ENCODE measurements around the gene SYT6. TPM values are rescaled to one million over a fixed set of nuclear protein-coding genes. Genes with fewer than 3 reads are reported as not detected.

The SYT6 gene, protein sequence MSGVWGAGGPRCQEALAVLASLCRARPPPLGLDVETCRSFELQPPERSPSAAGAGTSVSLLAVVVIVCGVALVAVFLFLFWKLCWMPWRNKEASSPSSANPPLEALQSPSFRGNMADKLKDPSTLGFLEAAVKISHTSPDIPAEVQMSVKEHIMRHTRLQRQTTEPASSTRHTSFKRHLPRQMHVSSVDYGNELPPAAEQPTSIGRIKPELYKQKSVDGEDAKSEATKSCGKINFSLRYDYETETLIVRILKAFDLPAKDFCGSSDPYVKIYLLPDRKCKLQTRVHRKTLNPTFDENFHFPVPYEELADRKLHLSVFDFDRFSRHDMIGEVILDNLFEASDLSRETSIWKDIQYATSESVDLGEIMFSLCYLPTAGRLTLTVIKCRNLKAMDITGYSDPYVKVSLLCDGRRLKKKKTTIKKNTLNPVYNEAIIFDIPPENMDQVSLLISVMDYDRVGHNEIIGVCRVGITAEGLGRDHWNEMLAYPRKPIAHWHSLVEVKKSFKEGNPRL
- not detected in 2 replicates for total RNA-seq (2014; rRNA removed; shearing (Covaris generic); ENCODE audit: low replicate concordance)

DNA sequence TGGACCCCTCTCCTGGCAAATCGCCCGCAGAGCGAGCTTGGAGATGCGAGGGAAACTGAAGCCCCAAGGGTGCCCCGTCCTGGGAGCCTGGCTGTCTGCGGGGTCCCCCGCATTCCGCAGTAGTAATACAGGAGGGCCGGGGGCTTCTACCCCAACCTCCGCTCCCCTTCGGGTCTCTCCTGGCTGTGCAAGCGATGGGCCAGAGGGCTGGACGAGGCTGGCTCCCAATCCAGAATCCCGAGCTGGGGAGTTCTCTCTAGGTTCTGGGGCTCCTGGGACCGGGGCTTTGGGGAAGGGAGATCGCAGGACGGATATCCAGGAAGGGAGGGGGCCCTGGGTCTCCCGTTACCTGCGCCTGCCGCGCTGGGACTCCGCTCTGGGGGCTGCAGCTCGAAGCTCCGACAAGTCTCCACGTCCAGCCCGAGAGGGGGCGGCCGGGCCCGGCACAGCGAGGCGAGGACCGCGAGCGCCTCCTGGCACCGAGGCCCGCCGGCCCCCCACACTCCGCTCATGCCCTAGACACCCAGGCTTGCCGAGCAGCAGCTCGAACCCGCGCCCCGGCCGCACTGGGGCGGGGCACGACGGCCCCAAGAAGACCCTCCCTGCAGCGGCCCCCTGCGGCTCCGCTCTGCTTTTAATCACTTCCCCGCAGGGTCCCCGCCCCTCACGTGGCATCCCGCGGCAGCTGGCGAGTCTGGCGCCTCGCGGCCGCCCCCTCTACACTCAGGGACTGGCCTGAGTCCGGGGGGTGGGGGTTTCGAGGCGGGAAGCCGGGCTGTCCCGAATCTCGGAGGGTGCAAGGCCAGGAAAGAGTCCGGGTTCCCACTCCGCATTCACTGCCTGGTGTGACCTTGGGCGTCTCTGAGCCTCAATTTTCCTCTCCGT, at the start of gene SYT6:
SYT6 (minus strand) TSS at position 609 of the 885 bp plus-strand sequence; CDS start at position 512, 97 bp downstream.
- in situ Hi-C loops (cut with HindIII; ENCODE audit: low pct_unique_long_range_greater_than_20kb, low sequenced_read_pairs) = no loop called here
- DNase-seq (ENCODE audit: low read depth) = no peak

- DNase-seq (ENCODE audit: low read depth) = no peak
- in situ Hi-C loops (cut with HindIII; ENCODE audit: low pct_unique_long_range_greater_than_20kb, low sequenced_read_pairs) = no loop called here
Observed at GRCh38 chr1:114201486-114201885, 47.8 kb upstream of the SYT6 start.

- in situ Hi-C loops (cut with HindIII; ENCODE audit: low pct_unique_long_range_greater_than_20kb, low sequenced_read_pairs) = no loop called here
- no peak for DNase-seq (ENCODE audit: low read depth)
Observed at GRCh38 chr1:114199017-114199594, 45.4 kb upstream of the SYT6 start.

DNA sequence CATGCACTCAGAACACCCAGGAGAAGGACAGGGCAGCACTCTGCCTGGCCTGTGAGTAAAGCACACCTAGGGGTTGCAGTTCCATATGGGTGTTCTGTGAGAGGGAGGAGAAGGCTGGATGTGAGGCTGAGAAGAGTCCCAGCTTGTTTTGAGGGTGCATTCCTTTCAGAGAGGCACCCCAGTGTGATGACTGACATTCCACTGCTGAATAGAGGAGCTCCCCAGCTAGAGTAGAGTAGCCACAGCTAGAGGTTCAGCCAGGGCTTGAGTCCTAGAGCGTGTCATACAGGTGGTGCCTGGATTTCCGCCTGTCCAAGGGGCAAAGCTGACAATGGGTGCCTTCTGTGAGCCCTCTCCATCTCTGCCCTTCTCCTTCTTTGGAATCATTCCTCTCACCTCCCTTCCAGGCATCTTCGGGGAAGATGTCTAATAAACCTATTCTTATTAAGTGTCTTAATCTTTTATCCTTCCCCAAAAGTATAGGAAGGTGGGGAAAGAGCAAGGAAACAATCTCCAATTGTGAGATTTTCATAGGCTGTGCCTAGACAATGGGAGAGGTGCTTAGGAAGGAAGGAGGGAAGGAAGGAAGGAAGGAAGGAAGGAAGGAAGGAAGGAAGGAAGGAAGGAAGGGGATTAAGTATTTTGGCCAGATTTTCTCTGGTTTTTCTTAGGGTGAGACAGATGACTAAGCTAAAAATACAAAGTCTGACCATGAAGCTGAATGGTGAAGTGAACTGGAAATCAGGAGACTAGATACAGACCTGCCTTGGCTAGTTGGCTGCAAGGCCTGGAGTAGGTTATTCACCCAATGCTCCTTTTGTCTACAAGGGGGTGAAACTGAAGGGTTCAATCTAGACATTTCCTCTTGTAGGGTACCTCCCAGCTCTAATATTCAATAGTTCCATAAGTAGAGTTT, 43.6 kb upstream of the SYT6 start:
- DNase-seq (ENCODE audit: low read depth) = no peak
- in situ Hi-C loops (cut with HindIII; ENCODE audit: low pct_unique_long_range_greater_than_20kb, low sequenced_read_pairs) = no loop called here

GRCh38 chr1:114195819-114196218, 42.1 kb upstream of the SYT6 start:
- in situ Hi-C loops (cut with HindIII; ENCODE audit: low pct_unique_long_range_greater_than_20kb, low sequenced_read_pairs) = no loop called here
- no peak for DNase-seq (ENCODE audit: low read depth)

DNA sequence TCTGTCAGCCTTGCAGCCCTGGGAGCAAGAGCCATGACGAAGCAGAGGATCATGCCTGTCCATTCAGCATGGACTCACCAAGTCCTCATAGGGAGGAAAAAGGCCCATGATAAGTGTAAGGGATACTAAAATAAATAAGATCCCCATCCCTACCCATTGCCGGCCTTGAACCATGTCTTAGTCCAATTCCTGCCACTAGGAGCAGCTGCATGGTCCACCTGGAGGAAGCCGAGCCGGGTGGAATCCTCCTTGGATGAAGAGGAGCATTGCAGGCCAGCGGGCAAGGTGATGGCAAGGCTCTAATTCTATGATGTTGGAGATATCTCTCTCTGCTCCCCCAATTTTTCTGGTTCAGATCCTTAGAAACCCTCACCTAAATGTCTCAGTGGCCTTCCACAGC, 38.7 kb upstream of the SYT6 start:
- in situ Hi-C loops (cut with HindIII; ENCODE audit: low pct_unique_long_range_greater_than_20kb, low sequenced_read_pairs) = no loop called here

DNA sequence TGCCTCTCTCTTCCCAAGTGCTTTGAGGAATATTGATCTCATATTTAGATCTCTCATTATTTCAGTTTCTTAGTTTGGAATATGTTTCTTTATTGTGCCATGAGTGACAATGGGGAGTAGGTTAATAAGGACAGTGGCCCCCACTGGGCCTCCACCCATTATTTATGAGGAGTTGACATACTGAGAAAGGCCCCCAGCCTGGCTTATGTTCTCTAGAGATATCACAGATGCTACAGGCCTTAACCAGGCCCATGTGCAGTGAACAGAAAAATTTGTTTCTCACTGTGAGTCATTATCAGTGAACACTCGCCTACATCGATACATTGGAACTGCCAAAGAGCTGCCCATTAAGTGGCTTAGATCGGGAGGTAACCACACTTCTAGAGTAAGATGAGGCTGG, 35.7 kb upstream of the SYT6 start:
- DNase-seq (ENCODE audit: low read depth) = no peak
- in situ Hi-C loops (cut with HindIII; ENCODE audit: low pct_unique_long_range_greater_than_20kb, low sequenced_read_pairs) = no loop called here

More for the DNA sequence above, 38.7 kb upstream of the SYT6 start:
- no peak for DNase-seq (ENCODE audit: low read depth)

GRCh38 chr1:114181356-114181755, 27.7 kb upstream of the SYT6 start:
- DNase-seq (ENCODE audit: low read depth) = no peak
- in situ Hi-C loops (cut with HindIII; ENCODE audit: low pct_unique_long_range_greater_than_20kb, low sequenced_read_pairs) = no loop called here

DNA sequence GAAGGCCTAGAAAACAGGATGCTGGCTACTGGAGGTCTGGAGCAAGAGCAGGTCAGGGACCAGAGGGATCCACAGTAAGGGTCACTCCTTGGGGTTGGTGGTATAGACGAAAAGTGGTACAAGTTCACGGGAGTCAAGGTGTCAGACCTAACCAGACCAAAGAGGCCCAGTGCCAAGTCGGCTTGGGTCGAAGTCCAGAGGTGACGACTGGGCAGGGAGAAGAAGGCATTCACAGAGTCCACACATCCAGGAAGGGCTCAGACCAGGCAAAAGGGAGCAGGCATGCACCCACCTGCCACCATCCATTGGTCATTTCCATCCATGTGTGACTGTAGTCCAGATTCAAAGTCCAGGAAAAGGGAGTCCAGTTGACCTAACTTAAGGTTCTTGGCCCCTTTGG, 27.1 kb upstream of the SYT6 start:
- DNase-seq (ENCODE audit: low read depth) = no peak
- in situ Hi-C loops (cut with HindIII; ENCODE audit: low pct_unique_long_range_greater_than_20kb, low sequenced_read_pairs) = no loop called here

- in situ Hi-C loops (cut with HindIII; ENCODE audit: low pct_unique_long_range_greater_than_20kb, low sequenced_read_pairs) = no loop called here
- no peak for DNase-seq (ENCODE audit: low read depth)
Observed at GRCh38 chr1:114178936-114179335, 25.3 kb upstream of the SYT6 start.

GRCh38 chr1:114177282-114177681, 23.6 kb upstream of the SYT6 start:
- in situ Hi-C loops (cut with HindIII; ENCODE audit: low pct_unique_long_range_greater_than_20kb, low sequenced_read_pairs) = no loop called here
- DNase-seq (ENCODE audit: low read depth) = no peak

- in situ Hi-C loops (cut with HindIII; ENCODE audit: low pct_unique_long_range_greater_than_20kb, low sequenced_read_pairs) = no loop called here
- DNase-seq (ENCODE audit: low read depth) = no peak
Observed at GRCh38 chr1:114176366-114176765, 22.7 kb upstream of the SYT6 start.

- DNase-seq (ENCODE audit: low read depth) = no peak
- in situ Hi-C loops (cut with HindIII; ENCODE audit: low pct_unique_long_range_greater_than_20kb, low sequenced_read_pairs) = no loop called here
Observed at GRCh38 chr1:114173680-114174079, 20.0 kb upstream of the SYT6 start.

DNA sequence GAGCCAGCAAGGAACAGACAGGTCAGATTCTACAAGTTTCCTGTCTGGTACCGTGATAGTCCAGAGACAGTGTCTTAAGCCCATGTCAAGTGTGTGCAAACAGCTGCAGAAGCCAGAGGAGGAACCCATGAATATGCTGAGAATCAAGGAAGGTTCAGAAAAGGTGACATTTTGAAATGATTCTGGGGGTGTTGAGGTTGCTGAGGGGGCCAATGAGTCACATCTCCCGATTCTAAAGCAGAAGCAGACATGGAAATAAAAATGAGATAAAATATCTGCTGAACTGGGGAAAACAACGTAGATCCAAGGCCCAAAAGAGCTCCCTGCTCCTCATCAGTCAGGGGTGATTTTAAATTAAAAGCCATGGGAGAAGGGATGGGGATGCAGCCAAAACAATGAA, 15.8 kb upstream of the SYT6 start:
- in situ Hi-C loops (cut with HindIII; ENCODE audit: low pct_unique_long_range_greater_than_20kb, low sequenced_read_pairs) = no loop called here
- no peak for DNase-seq (ENCODE audit: low read depth)

GRCh38 chr1:114167226-114167625, 13.6 kb upstream of the SYT6 start:
- DNase-seq (ENCODE audit: low read depth) = no peak
- in situ Hi-C loops (cut with HindIII; ENCODE audit: low pct_unique_long_range_greater_than_20kb, low sequenced_read_pairs) = no loop called here

- in situ Hi-C loops (cut with HindIII; ENCODE audit: low pct_unique_long_range_greater_than_20kb, low sequenced_read_pairs) = no loop called here
- no peak for DNase-seq (ENCODE audit: low read depth)
Observed at GRCh38 chr1:114164840-114165543, 11.3 kb upstream of the SYT6 start.

GRCh38 chr1:114159941-114160340, 6.3 kb upstream of the SYT6 start:
- in situ Hi-C loops (cut with HindIII; ENCODE audit: low pct_unique_long_range_greater_than_20kb, low sequenced_read_pairs) = no loop called here
- DNase-seq (ENCODE audit: low read depth) = no peak

Measured in Caki2 (cell line).